ENCODE results near the gene LRMDA. TPM values are rescaled to one million over a fixed set of nuclear protein-coding genes. Genes with fewer than 3 reads are reported as not detected.

The LRMDA gene
- total RNA-seq, 2 experiments from 2014 or later, result not detected

GRCh38 chr10:76278811-76279460 lies 847.5 kb downstream of the LRMDA start:
- intact Hi-C loops (cut with micrococcal nuclease), result no loop called here

DNA sequence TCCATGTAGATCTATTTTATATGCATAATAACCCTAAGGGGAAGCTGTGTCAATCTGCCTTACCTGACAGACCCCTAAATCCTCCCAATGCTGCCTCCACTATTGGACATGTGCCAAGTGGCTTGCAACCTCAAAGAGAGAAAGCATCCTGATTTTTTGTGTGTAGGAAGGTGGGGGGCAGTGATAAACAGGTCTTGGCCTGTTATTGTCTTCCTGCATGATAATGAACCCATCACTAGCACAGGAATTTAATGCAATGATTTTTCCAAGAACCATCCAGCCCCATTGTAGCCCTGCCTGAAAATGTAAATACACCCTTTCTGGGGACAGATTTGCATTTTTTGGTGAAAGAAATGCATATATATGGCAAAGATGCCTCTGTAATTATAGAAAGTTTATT lies 850.2 kb downstream of the LRMDA start:
- Mint-ChIP-seq H3K4me1 (ENCODE audit: low read depth) (no peaks in the 10 kb centered on the region), H3K9me3 (peaks cover 2% of the 10 kb centered on the region)
- CTCF ChIA-PET, result no interaction called here

More at GRCh38 chr10:76278811-76279460, 847.5 kb downstream of the LRMDA start:
- no peaks in the 10 kb centered on the region for H3K4me1 Mint-ChIP-seq (ENCODE audit: low read depth)
- H3K4me3 Mint-ChIP-seq, result no peak overlapping the region
- H3K27me3 Mint-ChIP-seq (ENCODE audit: low read depth), result peaks cover 2% of the 10 kb centered on the region
- peaks cover 21% of the 10 kb centered on the region for H3K9me3 Mint-ChIP-seq
- CTCF ChIA-PET, result no interaction called here
- DNase-seq, result no peak
- H3K27ac Mint-ChIP-seq, result no peak overlapping the region
- no peaks in the 10 kb centered on the region for H3K36me3 Mint-ChIP-seq (ENCODE audit: low read depth)

GRCh38 chr10:76282061-76283025 lies 850.9 kb downstream of the LRMDA start:
- H3K9me3 Mint-ChIP-seq, result peaks cover 1% of the 10 kb centered on the region
- H3K27ac Mint-ChIP-seq, result no peak overlapping the region
- peaks cover 2% of the 10 kb centered on the region for H3K27me3 Mint-ChIP-seq (ENCODE audit: low read depth)
- DNase-seq, result no peak
- CTCF ChIA-PET, result no interaction called here
- no peaks in the 10 kb centered on the region for H3K36me3 Mint-ChIP-seq (ENCODE audit: low read depth)
- no peak overlapping the region for H3K4me3 Mint-ChIP-seq
- intact Hi-C loops (cut with micrococcal nuclease), result no loop called here
- no peaks in the 10 kb centered on the region for H3K4me1 Mint-ChIP-seq (ENCODE audit: low read depth)

More for the DNA sequence above, 850.2 kb downstream of the LRMDA start:
- intact Hi-C loops (cut with micrococcal nuclease), result no loop called here
- no peak for DNase-seq
- H3K27ac Mint-ChIP-seq, result no peak overlapping the region
- H3K27me3 Mint-ChIP-seq (ENCODE audit: low read depth), result peaks cover 2% of the 10 kb centered on the region
- H3K36me3 Mint-ChIP-seq (ENCODE audit: low read depth), result no peaks in the 10 kb centered on the region
- H3K4me3 Mint-ChIP-seq, result no peak overlapping the region

GRCh38 chr10:76284351-76284750 lies 852.9 kb downstream of the LRMDA start:
- Mint-ChIP-seq H3K9me3 (no peaks in the 10 kb centered on the region), H3K4me1 (ENCODE audit: low read depth) (no peaks in the 10 kb centered on the region), H3K27me3 (ENCODE audit: low read depth) (peaks cover 2% of the 10 kb centered on the region), H3K4me3 (no peak overlapping the region), H3K36me3 (ENCODE audit: low read depth) (no peaks in the 10 kb centered on the region), H3K27ac (no peak overlapping the region)
- CTCF ChIA-PET, result no interaction called here
- no peak for DNase-seq
- intact Hi-C loops (cut with micrococcal nuclease), result no loop called here

GRCh38 chr10:76285012-76285411 lies 853.6 kb downstream of the LRMDA start:
- no peak for DNase-seq
- H3K4me3 Mint-ChIP-seq, result no peak overlapping the region
- H3K9me3 Mint-ChIP-seq, result no peaks in the 10 kb centered on the region
- no peaks in the 10 kb centered on the region for H3K36me3 Mint-ChIP-seq (ENCODE audit: low read depth)
- no peaks in the 10 kb centered on the region for H3K4me1 Mint-ChIP-seq (ENCODE audit: low read depth)
- peaks cover 2% of the 10 kb centered on the region for H3K27me3 Mint-ChIP-seq (ENCODE audit: low read depth)
- no peak overlapping the region for H3K27ac Mint-ChIP-seq
- intact Hi-C loops (cut with micrococcal nuclease), result no loop called here
- CTCF ChIA-PET, result no interaction called here

- Mint-ChIP-seq H3K27me3 (ENCODE audit: low read depth) (peaks cover 2% of the 10 kb centered on the region), H3K4me3 (no peak overlapping the region), H3K36me3 (ENCODE audit: low read depth) (no peaks in the 10 kb centered on the region), H3K27ac (no peak overlapping the region), H3K9me3 (no peaks in the 10 kb centered on the region), H3K4me1 (ENCODE audit: low read depth) (no peaks in the 10 kb centered on the region)
- intact Hi-C loops (cut with micrococcal nuclease), result no loop called here
- CTCF ChIA-PET, result no interaction called here
- no peak for DNase-seq
These were observed 854.1 kb downstream of the LRMDA start for GRCh38 chr10:76285515-76285914.

GRCh38 chr10:76286536-76286935 lies 855.1 kb downstream of the LRMDA start:
- DNase-seq, result no peak
- no peaks in the 10 kb centered on the region for H3K4me1 Mint-ChIP-seq (ENCODE audit: low read depth)
- no peaks in the 10 kb centered on the region for H3K9me3 Mint-ChIP-seq
- CTCF ChIA-PET, result no interaction called here
- H3K27me3 Mint-ChIP-seq (ENCODE audit: low read depth), result no peaks in the 10 kb centered on the region
- H3K36me3 Mint-ChIP-seq (ENCODE audit: low read depth), result no peaks in the 10 kb centered on the region
- no peak overlapping the region for H3K27ac Mint-ChIP-seq
- intact Hi-C loops (cut with micrococcal nuclease), result no loop called here
- no peak overlapping the region for H3K4me3 Mint-ChIP-seq

DNA sequence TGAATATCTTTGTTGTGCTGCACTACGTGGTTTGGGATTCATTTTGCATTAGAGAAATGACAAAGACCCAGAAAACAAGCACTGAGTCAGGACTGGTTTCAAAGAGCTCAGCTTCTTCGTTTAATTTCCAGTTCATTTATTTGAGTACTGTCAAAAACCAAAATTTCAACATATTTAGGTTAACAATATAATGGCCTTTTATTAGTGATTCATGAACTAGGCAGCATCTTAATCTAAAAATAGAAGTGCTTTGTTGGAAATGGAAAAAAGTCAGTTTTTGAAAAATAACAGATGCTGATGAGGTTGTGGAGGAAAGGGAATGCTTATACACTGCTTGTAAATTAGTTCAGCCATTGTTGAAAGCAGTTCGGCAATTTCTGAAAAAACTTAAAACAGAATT lies 856.4 kb downstream of the LRMDA start:
- CTCF ChIA-PET, result no interaction called here
- intact Hi-C loops (cut with micrococcal nuclease), result no loop called here
- Mint-ChIP-seq H3K9me3 (no peaks in the 10 kb centered on the region), H3K36me3 (ENCODE audit: low read depth) (no peaks in the 10 kb centered on the region), H3K4me3 (no peak overlapping the region), H3K27me3 (ENCODE audit: low read depth) (no peaks in the 10 kb centered on the region), H3K4me1 (ENCODE audit: low read depth) (no peaks in the 10 kb centered on the region), H3K27ac (no peak overlapping the region)
- DNase-seq, result no peak

DNA sequence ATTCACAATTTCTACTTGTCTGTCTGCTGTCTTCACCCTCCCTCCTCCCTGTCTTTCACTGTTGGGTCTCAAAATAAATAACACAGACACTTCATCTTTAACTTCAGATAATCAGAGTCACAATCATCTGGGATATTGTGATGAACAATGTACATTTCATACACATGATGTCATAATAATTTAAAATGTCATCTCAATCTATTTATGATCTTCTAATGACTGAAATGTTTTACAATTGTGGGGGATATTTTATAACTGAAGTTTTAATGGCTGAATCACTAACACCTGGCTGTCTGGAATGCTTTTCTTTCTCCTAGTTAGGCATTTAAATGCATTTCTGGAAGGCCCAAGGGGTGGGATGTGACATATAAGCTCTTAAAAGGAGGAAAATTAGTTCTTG lies 859.8 kb downstream of the LRMDA start:
- Mint-ChIP-seq H3K4me3 (no peak overlapping the region), H3K27ac (no peak overlapping the region), H3K36me3 (ENCODE audit: low read depth) (no peaks in the 10 kb centered on the region), H3K27me3 (ENCODE audit: low read depth) (no peaks in the 10 kb centered on the region), H3K4me1 (ENCODE audit: low read depth) (no peaks in the 10 kb centered on the region), H3K9me3 (no peaks in the 10 kb centered on the region)
- DNase-seq, result no peak
- intact Hi-C loops (cut with micrococcal nuclease), result no loop called here
- CTCF ChIA-PET, result no interaction called here

DNA sequence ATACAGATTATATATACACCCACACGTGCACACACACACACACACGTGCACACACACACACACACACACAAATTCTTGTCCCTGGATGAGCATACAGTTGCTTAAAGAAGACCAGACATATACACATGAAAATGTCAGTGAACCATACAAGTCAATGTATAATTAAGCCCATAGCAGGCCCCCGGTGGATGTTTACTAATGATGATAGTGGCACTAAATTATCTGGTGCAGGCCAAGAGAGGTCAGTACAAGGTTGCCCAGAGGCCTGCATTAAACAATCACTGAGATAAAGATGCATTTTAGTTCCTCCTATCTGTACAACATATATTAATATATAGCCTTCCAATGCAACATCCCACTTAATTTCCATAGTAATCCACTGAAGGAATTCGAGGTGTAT lies 860.5 kb downstream of the LRMDA start:
- Mint-ChIP-seq H3K9me3 (no peaks in the 10 kb centered on the region), H3K27ac (no peak overlapping the region), H3K27me3 (ENCODE audit: low read depth) (no peaks in the 10 kb centered on the region), H3K36me3 (ENCODE audit: low read depth) (no peaks in the 10 kb centered on the region), H3K4me1 (ENCODE audit: low read depth) (no peaks in the 10 kb centered on the region), H3K4me3 (no peak overlapping the region)
- intact Hi-C loops (cut with micrococcal nuclease), result no loop called here
- no peak for DNase-seq
- CTCF ChIA-PET, result no interaction called here

- no peak overlapping the region for H3K27ac Mint-ChIP-seq
- H3K4me1 Mint-ChIP-seq (ENCODE audit: low read depth), result no peaks in the 10 kb centered on the region
- CTCF ChIA-PET, result no interaction called here
- intact Hi-C loops (cut with micrococcal nuclease), result no loop called here
- no peak for DNase-seq
- no peaks in the 10 kb centered on the region for H3K36me3 Mint-ChIP-seq (ENCODE audit: low read depth)
- no peaks in the 10 kb centered on the region for H3K27me3 Mint-ChIP-seq (ENCODE audit: low read depth)
- no peaks in the 10 kb centered on the region for H3K9me3 Mint-ChIP-seq
- H3K4me3 Mint-ChIP-seq, result no peak overlapping the region
These were observed 865.5 kb downstream of the LRMDA start for GRCh38 chr10:76296957-76297356.

GRCh38 chr10:76297358-76297757 lies 865.9 kb downstream of the LRMDA start:
- CTCF ChIA-PET, result no interaction called here
- DNase-seq, result no peak
- intact Hi-C loops (cut with micrococcal nuclease), result no loop called here
- no peaks in the 10 kb centered on the region for H3K36me3 Mint-ChIP-seq (ENCODE audit: low read depth)
- H3K4me1 Mint-ChIP-seq (ENCODE audit: low read depth), result no peaks in the 10 kb centered on the region
- H3K27me3 Mint-ChIP-seq (ENCODE audit: low read depth), result no peaks in the 10 kb centered on the region
- no peak overlapping the region for H3K27ac Mint-ChIP-seq
- no peaks in the 10 kb centered on the region for H3K9me3 Mint-ChIP-seq
- H3K4me3 Mint-ChIP-seq, result no peak overlapping the region

DNA sequence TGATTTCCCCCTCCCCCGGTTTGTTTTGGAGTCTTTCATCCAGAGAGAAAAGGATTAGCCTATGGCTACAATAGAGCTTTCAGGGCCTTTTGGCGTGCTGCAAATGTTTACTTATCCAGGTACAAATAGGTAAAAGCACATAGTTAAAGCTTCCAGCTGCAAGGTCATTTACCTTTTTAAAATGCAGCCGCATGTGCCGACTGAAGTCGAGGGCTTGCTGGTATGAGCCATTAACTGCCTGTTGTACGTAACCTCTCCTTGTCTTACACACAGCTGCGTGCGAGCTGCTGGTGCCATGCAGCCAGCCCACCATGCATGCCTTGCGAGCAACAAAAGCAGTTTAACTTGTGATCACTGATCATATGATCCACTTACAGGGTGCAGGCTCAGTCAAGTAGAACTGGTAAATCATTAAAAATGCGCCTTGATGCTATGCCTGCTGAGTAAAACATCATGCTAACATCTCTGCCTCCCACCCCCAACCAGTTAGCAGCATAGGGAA lies 866.4 kb downstream of the LRMDA start:
- no peak overlapping the region for H3K4me3 Mint-ChIP-seq
- no peaks in the 10 kb centered on the region for H3K4me1 Mint-ChIP-seq (ENCODE audit: low read depth)
- no peaks in the 10 kb centered on the region for H3K9me3 Mint-ChIP-seq
- CTCF ChIA-PET, result no interaction called here
- H3K27me3 Mint-ChIP-seq (ENCODE audit: low read depth), result no peaks in the 10 kb centered on the region
- intact Hi-C loops (cut with micrococcal nuclease), result no loop called here
- no peaks in the 10 kb centered on the region for H3K36me3 Mint-ChIP-seq (ENCODE audit: low read depth)
- no peak overlapping the region for H3K27ac Mint-ChIP-seq
- DNase-seq, result no peak

Measured in activated naive CD4-positive, alpha-beta T cell treated with anti-CD3 and anti-CD28 coated beads for 36 hours (primary cell).